HG02943 (cell line): ENCODE data around the gene PCBP4.
"Not testable (repeated sequence)": the region's sequence is repeated elsewhere in the genome, so short reads cannot be mapped to it uniquely, and the experiment has no call there.

ENCODE experiments used
- ATAC-seq: cut with Tn5 transposase; IDR thresholded peaks from one replicate; pipeline ENCODE4 v1.9.1; 2021; ENCODE audit warnings: mild to moderate bottlenecking, low read depth, moderate library complexity; ENCODE audit not compliant: unreplicated experiment

PCBP4 gene

GRCh38 chr3:51928981-51929380, 38.3 kb downstream of the PCBP4 start:
- not testable (repeated sequence) for ATAC-seq

- no peak for ATAC-seq
These were observed 38.8 kb downstream of the PCBP4 start for GRCh38 chr3:51928438-51928837.

- no peak for ATAC-seq
These were observed 39.9 kb downstream of the PCBP4 start for GRCh38 chr3:51927061-51927977.

GRCh38 chr3:51921081-51921578, 46.1 kb downstream of the PCBP4 start:
- ATAC-seq = no peak

GRCh38 chr3:51916418-51916817, 50.8 kb downstream of the PCBP4 start:
- no peak for ATAC-seq

- no peak for ATAC-seq
These were observed 59.2 kb downstream of the PCBP4 start for GRCh38 chr3:51908026-51908425.
